Calu3 (cell line): ENCODE measurements around the gene ZNF804A. TPM values are rescaled to one million over a fixed set of nuclear protein-coding genes. Genes with fewer than 3 reads are reported as not detected.
"Not testable (repeated sequence)": the region's sequence is repeated elsewhere in the genome, so short reads cannot be mapped to it uniquely, and the experiment has no call there.

ENCODE experiments used
- BruUV-seq: library from RNA; stranded (reverse); fragments of 400-500 nt; replicated peaks from 2 replicates; lab custom pipeline; 2021; lab: Mats Ljungman, UMichigan
- CTCF ChIA-PET: fragments of 300-600 bp; sonication (Branson Sonifier 250); formaldehyde crosslinking; loops from one replicate; lab custom pipeline; 2022; ENCODE audit warnings: antibody characterized with exemption; lab: Charles Lee
- DNase-seq: peaks from one replicate; pipeline ENCODE4 v3.0.0; 2022
- H3K27ac Mint-ChIP-seq: one replicate; pipeline ENCODE4 v1.8.0; 2022; ENCODE audit warnings: mixed read lengths; ENCODE audit not compliant: unreplicated experiment
- H3K27me3 Mint-ChIP-seq: one replicate; pipeline ENCODE4 v1.8.0; 2022; ENCODE audit warnings: mixed read lengths; ENCODE audit not compliant: unreplicated experiment
- H3K36me3 Mint-ChIP-seq: one replicate; pipeline ENCODE4 v1.8.0; 2022; ENCODE audit warnings: mild to moderate bottlenecking, moderate library complexity, mixed read lengths; ENCODE audit not compliant: insufficient read depth, unreplicated experiment
- H3K4me1 Mint-ChIP-seq: one replicate; pipeline ENCODE4 v1.8.0; 2022; ENCODE audit warnings: mild to moderate bottlenecking, low read depth, mixed read lengths; ENCODE audit not compliant: unreplicated experiment
- H3K4me3 Mint-ChIP-seq: one replicate; pipeline ENCODE4 v1.8.0; 2022; ENCODE audit warnings: mild to moderate bottlenecking, low read depth, moderate library complexity, mixed read lengths; ENCODE audit not compliant: unreplicated experiment
- H3K9me3 Mint-ChIP-seq: one replicate; pipeline ENCODE4 v1.8.0; 2022; ENCODE audit warnings: low read depth, mixed read lengths; ENCODE audit not compliant: unreplicated experiment
- intact Hi-C: fragments of 100-400 bp; cut with micrococcal nuclease; formaldehyde crosslinking; loops from one replicate; pipeline ENCODE4 v1.10.0; 2022; ENCODE audit not compliant: unreplicated experiment
- total RNA-seq: library from RNA; stranded (reverse); gene quantifications from 2 replicates; pipeline ENCODE4 v1.2.3, GENCODE V29; 2022
- TF ChIP-seq, protein P1 (sequence below): fragments of 200-600 bp; IDR thresholded peaks from one replicate; pipeline ENCODE4 v1.8.0; 2022; ENCODE audit warnings: antibody characterized with exemption; ENCODE audit not compliant: unreplicated experiment

ZNF804A gene
- total RNA-seq, 1 experiment from 2014 or later = 0.09 TPM

- intact Hi-C loops = no loop called here
- peaks cover 2% of the 10 kb centered on the region for H3K9me3 Mint-ChIP-seq
- TF ChIP-seq, protein P1, sequence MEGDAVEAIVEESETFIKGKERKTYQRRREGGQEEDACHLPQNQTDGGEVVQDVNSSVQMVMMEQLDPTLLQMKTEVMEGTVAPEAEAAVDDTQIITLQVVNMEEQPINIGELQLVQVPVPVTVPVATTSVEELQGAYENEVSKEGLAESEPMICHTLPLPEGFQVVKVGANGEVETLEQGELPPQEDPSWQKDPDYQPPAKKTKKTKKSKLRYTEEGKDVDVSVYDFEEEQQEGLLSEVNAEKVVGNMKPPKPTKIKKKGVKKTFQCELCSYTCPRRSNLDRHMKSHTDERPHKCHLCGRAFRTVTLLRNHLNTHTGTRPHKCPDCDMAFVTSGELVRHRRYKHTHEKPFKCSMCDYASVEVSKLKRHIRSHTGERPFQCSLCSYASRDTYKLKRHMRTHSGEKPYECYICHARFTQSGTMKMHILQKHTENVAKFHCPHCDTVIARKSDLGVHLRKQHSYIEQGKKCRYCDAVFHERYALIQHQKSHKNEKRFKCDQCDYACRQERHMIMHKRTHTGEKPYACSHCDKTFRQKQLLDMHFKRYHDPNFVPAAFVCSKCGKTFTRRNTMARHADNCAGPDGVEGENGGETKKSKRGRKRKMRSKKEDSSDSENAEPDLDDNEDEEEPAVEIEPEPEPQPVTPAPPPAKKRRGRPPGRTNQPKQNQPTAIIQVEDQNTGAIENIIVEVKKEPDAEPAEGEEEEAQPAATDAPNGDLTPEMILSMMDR = no peak
- H3K27me3 Mint-ChIP-seq = no peaks in the 10 kb centered on the region
- no peaks in the 10 kb centered on the region for H3K4me1 Mint-ChIP-seq
- H3K4me3 Mint-ChIP-seq = no peak overlapping the region
- DNase-seq = no peak
- no peaks in the 10 kb centered on the region for H3K36me3 Mint-ChIP-seq
- BruUV-seq = no TSS peak
- CTCF ChIA-PET = no interaction called here
- no peak overlapping the region for H3K27ac Mint-ChIP-seq
These were observed 279.6 kb downstream of the ZNF804A start for GRCh38 chr2:184877909-184878308.

- no peak overlapping the region for H3K4me3 Mint-ChIP-seq
- H3K27ac Mint-ChIP-seq = no peak overlapping the region
- TF ChIP-seq, protein P1 = no peak
- no TSS peak for BruUV-seq
- intact Hi-C loops = no loop called here
- DNase-seq = no peak
- H3K9me3 Mint-ChIP-seq = peaks cover 2% of the 10 kb centered on the region
- H3K27me3 Mint-ChIP-seq = no peaks in the 10 kb centered on the region
- CTCF ChIA-PET = no interaction called here
- H3K4me1 Mint-ChIP-seq = no peaks in the 10 kb centered on the region
- no peaks in the 10 kb centered on the region for H3K36me3 Mint-ChIP-seq
These were observed 281.3 kb downstream of the ZNF804A start for GRCh38 chr2:184879671-184880070.

GRCh38 chr2:184886585-184886984 is 288.3 kb downstream of the ZNF804A start:
- H3K27ac Mint-ChIP-seq, DNase-seq, H3K27me3 Mint-ChIP-seq, BruUV-seq, H3K4me3 Mint-ChIP-seq, CTCF ChIA-PET, H3K4me1 Mint-ChIP-seq, H3K36me3 Mint-ChIP-seq, intact Hi-C loops: not testable (repeated sequence)
- peaks cover 12% of the 10 kb centered on the region for H3K9me3 Mint-ChIP-seq

GRCh38 chr2:184890311-184890710 is 292.0 kb downstream of the ZNF804A start:
- CTCF ChIA-PET = no interaction called here
- no peak overlapping the region for H3K4me3 Mint-ChIP-seq
- intact Hi-C loops = no loop called here
- BruUV-seq = no TSS peak
- H3K27ac Mint-ChIP-seq = no peak overlapping the region
- H3K27me3 Mint-ChIP-seq = no peaks in the 10 kb centered on the region
- no peak for DNase-seq
- no peaks in the 10 kb centered on the region for H3K36me3 Mint-ChIP-seq
- peaks cover 9% of the 10 kb centered on the region for H3K9me3 Mint-ChIP-seq
- H3K4me1 Mint-ChIP-seq = no peaks in the 10 kb centered on the region
- TF ChIP-seq, protein P1 = no peak

DNA sequence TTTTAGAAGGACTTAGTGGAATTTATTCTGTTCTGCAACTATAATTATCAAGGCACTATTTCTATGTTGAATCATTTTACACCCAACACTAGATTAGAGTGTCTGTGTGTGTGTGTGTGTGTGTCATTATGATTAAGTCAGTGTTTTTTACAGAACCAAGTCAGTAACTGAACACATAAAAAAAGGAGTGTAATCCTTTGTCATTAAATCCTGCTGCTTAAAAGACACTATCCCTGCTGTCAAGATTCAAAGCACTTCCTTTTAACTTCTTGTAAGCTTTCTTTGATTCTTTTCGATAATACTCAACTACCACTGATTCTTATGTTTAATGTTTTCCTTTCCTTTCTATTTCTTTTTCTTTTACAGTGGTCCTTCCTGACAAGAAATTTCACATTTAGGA is 306.7 kb downstream of the ZNF804A start:
- CTCF ChIA-PET = no interaction called here
- Mint-ChIP-seq H3K36me3 (no peaks in the 10 kb centered on the region), H3K9me3 (no peaks in the 10 kb centered on the region), H3K27ac (no peak overlapping the region), H3K4me3 (no peak overlapping the region), H3K4me1 (no peaks in the 10 kb centered on the region), H3K27me3 (no peaks in the 10 kb centered on the region)
- BruUV-seq = no TSS peak
- TF ChIP-seq, protein P1 = no peak
- no peak for DNase-seq
- intact Hi-C loops = no loop called here
